Panc1 (cell line): ENCODE results near the gene CCDC57. TPM values are rescaled to one million over a fixed set of nuclear protein-coding genes. Genes with fewer than 3 reads are reported as not detected.

Experiments
- ATAC-seq: fragments of 200-7000 bp; cut with Tn5 transposase; 2 replicates; pipeline ENCODE4 v1.9.1; 2020; ENCODE audit warnings: mild to moderate bottlenecking, moderate library complexity
- BruUV-seq: library from RNA; stranded (reverse); fragments of 400-500 nt; replicated peaks from 2 replicates; lab custom pipeline; 2021; lab: Mats Ljungman, UMichigan
- CTCF ChIA-PET: fragments of 300-600 bp; sonication (Branson Sonifier 250); formaldehyde crosslinking; loops from one replicate; lab custom pipeline; 2022; ENCODE audit warnings: antibody characterized with exemption; lab: Charles Lee
- POLR2A ChIA-PET: fragments of 300-600 bp; sonication (Branson Sonifier 250); formaldehyde crosslinking; loops from one replicate; lab custom pipeline; 2022; ENCODE audit warnings: antibody characterized with exemption; lab: Charles Lee
- DNase-seq: peaks from one replicate; pipeline ENCODE4 v3.0.0-alpha.2; 2010; ENCODE audit warnings: low read depth, low spot score
- H3K27ac ChIP-seq: 2 replicates; pipeline ENCODE4 v1.5.1; 2011; ENCODE audit warnings: mild to moderate bottlenecking, low read length, inconsistent platforms
- H3K27me3 ChIP-seq: fragments of 200-500 bp; sonication (Bioruptor generic); 2 replicates; pipeline ENCODE4 v1.6.0; 2014; ENCODE audit warnings: low read length, inconsistent platforms; ENCODE audit not compliant: control insufficient read depth, insufficient read depth
- H3K36me3 ChIP-seq: fragments of 200-500 bp; sonication (Bioruptor generic); 2 replicates; pipeline ENCODE4 v1.5.1; 2014; ENCODE audit warnings: inconsistent platforms, mild to moderate bottlenecking, low read length, moderate library complexity; ENCODE audit not compliant: control insufficient read depth, insufficient read depth
- H3K4me1 ChIP-seq: 2 replicates; pipeline ENCODE4 v1.5.1; 2011; ENCODE audit warnings: inconsistent platforms, mild to moderate bottlenecking, low read length, moderate library complexity; ENCODE audit not compliant: control insufficient read depth, insufficient read depth
- H3K4me3 ChIP-seq, 2 experiments: 2 replicates each; pipeline ENCODE4 v1.5.1; 2011 to 2012; ENCODE audit warnings: low read depth in 2 of 2, low read length in 2 of 2, mild to moderate bottlenecking in 2 of 2, inconsistent platforms in 1 of 2, moderate library complexity in 1 of 2
- H3K9me3 ChIP-seq: fragments of 200-500 bp; sonication (Bioruptor generic); 2 replicates; pipeline ENCODE4 v1.5.1; 2014; ENCODE audit warnings: low read depth, mild to moderate bottlenecking, inconsistent platforms, low read length, moderate library complexity; ENCODE audit not compliant: control insufficient read depth, insufficient read depth
- POLR2AphosphoS5 ChIP-seq: IDR thresholded peaks from 2 replicates; pipeline ENCODE4 v1.6.1; 2012; ENCODE audit warnings: mild to moderate bottlenecking, low read depth, low read length, moderate library complexity
- SIN3A ChIP-seq: IDR thresholded peaks from 2 replicates; pipeline ENCODE4 v1.6.1; 2012; ENCODE audit warnings: low read depth, mild to moderate bottlenecking, low read length, moderate library complexity, borderline replicate concordance; ENCODE audit not compliant: insufficient read depth
- TCF7L2 ChIP-seq: IDR thresholded peaks from 2 replicates; pipeline ENCODE4 v1.6.1; 2011; ENCODE audit warnings: mild to moderate bottlenecking, low read depth, low read length, inconsistent platforms
- in situ Hi-C: cut with HindIII; loops from 2 replicates; pipeline ENCODE4 v1.10.0; 2016; ENCODE audit warnings: low sequenced_read_pairs, low pct_unique_long_range_greater_than_20kb
- intact Hi-C: fragments of 100-400 bp; cut with micrococcal nuclease; formaldehyde crosslinking; loops from one replicate; pipeline ENCODE4 v1.10.0; 2022; ENCODE audit not compliant: unreplicated experiment
- total RNA-seq: library from RNA; stranded (reverse); gene quantifications from one replicate; pipeline ENCODE4 v1.2.1, GENCODE V29; 2021; ENCODE audit not compliant: unreplicated experiment
- TF ChIP-seq, protein P1 (sequence below), 2 experiments: IDR thresholded peaks; 2 replicates each; pipeline ENCODE4 v1.6.1; 2011 to 2012; ENCODE audit warnings: low read depth in 2 of 2, control low read depth in 1 of 2, low read length in 1 of 2, mild to moderate bottlenecking in 1 of 2, moderate library complexity in 1 of 2; ENCODE audit not compliant: insufficient read depth in 1 of 2
- TF ChIP-seq, protein P2 (sequence below): fragments of 450-650 bp; IDR thresholded peaks from 2 replicates; pipeline ENCODE4 v1.5.1; 2017; ENCODE audit warnings: mild to moderate bottlenecking

The CCDC57 gene
- total RNA-seq, 1 experiment from 2014 or later = 63.6 TPM

DNA sequence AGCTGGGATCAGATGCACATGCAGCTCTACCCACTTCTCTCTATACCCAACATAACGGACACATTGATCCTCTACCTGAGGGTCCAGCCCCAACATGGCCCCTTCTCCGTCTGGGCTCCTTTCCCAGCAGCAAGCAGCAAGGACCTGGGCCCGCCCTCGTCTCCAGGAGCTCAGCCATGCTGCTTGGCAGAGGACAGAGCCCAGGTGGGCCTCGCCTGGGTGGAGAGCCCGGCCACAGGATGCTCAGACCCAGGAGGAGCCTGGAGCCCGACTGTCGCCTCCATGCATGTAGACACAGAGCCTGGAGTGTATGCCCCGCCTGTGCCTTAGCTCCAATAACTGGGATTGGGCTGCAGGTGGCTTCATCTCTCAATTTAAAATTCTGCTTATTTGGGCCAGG lies 57.0 kb downstream of the CCDC57 start:
- no peak overlapping the region for H3K4me3 ChIP-seq
- no peaks in the 10 kb centered on the region for H3K27me3 ChIP-seq
- CTCF ChIA-PET = interaction anchor here (1.2 kb wide), 1 partner anchor 49 kb away, joined by 5 read pairs; no protein-coding TSS in a partner anchor
- H3K4me1 ChIP-seq = 0 out of 2 replicates have a peak, but pooled peaks cover 5% of the 10 kb centered on the region
- TF ChIP-seq SIN3A = no peak
- no peak for TF ChIP-seq TCF7L2
- TF ChIP-seq, protein P1, sequence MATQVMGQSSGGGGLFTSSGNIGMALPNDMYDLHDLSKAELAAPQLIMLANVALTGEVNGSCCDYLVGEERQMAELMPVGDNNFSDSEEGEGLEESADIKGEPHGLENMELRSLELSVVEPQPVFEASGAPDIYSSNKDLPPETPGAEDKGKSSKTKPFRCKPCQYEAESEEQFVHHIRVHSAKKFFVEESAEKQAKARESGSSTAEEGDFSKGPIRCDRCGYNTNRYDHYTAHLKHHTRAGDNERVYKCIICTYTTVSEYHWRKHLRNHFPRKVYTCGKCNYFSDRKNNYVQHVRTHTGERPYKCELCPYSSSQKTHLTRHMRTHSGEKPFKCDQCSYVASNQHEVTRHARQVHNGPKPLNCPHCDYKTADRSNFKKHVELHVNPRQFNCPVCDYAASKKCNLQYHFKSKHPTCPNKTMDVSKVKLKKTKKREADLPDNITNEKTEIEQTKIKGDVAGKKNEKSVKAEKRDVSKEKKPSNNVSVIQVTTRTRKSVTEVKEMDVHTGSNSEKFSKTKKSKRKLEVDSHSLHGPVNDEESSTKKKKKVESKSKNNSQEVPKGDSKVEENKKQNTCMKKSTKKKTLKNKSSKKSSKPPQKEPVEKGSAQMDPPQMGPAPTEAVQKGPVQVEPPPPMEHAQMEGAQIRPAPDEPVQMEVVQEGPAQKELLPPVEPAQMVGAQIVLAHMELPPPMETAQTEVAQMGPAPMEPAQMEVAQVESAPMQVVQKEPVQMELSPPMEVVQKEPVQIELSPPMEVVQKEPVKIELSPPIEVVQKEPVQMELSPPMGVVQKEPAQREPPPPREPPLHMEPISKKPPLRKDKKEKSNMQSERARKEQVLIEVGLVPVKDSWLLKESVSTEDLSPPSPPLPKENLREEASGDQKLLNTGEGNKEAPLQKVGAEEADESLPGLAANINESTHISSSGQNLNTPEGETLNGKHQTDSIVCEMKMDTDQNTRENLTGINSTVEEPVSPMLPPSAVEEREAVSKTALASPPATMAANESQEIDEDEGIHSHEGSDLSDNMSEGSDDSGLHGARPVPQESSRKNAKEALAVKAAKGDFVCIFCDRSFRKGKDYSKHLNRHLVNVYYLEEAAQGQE (IDR thresholded peaks at IDR 0.05; ENCODE audit: insufficient read depth in 1 of 2, low read depth in 2 of 2, low read length in 1 of 2) = no peak
- TF ChIP-seq POLR2AphosphoS5 = no peak
- TF ChIP-seq, protein P2, sequence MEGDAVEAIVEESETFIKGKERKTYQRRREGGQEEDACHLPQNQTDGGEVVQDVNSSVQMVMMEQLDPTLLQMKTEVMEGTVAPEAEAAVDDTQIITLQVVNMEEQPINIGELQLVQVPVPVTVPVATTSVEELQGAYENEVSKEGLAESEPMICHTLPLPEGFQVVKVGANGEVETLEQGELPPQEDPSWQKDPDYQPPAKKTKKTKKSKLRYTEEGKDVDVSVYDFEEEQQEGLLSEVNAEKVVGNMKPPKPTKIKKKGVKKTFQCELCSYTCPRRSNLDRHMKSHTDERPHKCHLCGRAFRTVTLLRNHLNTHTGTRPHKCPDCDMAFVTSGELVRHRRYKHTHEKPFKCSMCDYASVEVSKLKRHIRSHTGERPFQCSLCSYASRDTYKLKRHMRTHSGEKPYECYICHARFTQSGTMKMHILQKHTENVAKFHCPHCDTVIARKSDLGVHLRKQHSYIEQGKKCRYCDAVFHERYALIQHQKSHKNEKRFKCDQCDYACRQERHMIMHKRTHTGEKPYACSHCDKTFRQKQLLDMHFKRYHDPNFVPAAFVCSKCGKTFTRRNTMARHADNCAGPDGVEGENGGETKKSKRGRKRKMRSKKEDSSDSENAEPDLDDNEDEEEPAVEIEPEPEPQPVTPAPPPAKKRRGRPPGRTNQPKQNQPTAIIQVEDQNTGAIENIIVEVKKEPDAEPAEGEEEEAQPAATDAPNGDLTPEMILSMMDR = no peak
- no peak for DNase-seq
- in situ Hi-C loops (no loop called here), intact Hi-C loops (no loop called here)
- POLR2A ChIA-PET = no interaction called here
- H3K36me3 ChIP-seq = peaks cover 4% of the 10 kb centered on the region
- ATAC-seq = no peak
- H3K9me3 ChIP-seq = no peaks in the 10 kb centered on the region
- no peak overlapping the region for H3K27ac ChIP-seq
- BruUV-seq = no TSS peak

DNA sequence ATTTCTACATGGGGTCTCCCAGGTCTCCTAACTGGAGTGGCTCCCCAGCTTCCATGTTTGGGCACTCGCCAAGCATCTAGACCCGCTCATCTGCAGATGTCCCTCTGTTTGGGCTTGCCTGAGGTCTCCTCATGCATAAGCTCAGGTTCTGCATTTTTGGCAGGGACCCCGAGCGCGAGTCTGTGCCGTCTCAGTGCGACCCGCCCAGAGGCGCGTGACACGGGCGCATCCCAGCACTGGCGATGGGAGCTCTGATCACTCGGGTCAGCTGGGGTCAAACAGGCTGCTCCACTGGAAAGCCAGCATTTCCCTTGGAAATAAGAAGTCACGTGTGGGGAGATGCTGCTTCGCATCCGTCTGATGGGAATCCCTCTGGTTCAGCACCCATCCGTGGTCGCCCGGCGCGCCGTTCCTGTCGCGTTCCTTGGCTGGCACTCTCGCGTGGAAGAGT lies 57.7 kb downstream of the CCDC57 start:
- Histone ChIP-seq H3K27me3 (no peaks in the 10 kb centered on the region), H3K36me3 (peaks cover 2% of the 10 kb centered on the region), H3K27ac (no peak overlapping the region), H3K4me3 (no peak overlapping the region), H3K9me3 (no peaks in the 10 kb centered on the region), H3K4me1 (0 out of 2 replicates have a peak, but pooled peaks cover 5% of the 10 kb centered on the region)
- TF ChIP-seq TCF7L2 = no peak
- TF ChIP-seq SIN3A = no peak
- no peak for TF ChIP-seq POLR2AphosphoS5
- TF ChIP-seq, protein P2 = no peak
- TF ChIP-seq, protein P1 (IDR thresholded peaks at IDR 0.05; ENCODE audit: insufficient read depth in 1 of 2, low read depth in 2 of 2, low read length in 1 of 2) = no peak
- DNase-seq = no peak
- CTCF ChIA-PET = interaction anchor here (1.2 kb wide), 2 partner anchors 49 to 125 kb away, joined by 5 read pairs; no protein-coding TSS in a partner anchor
- in situ Hi-C loops = no loop called here
- intact Hi-C loops = no loop called here
- ATAC-seq = no peak
- TSS peak; percentile 38 for BruUV-seq
- POLR2A ChIA-PET = no interaction called here
